Naive thymus-derived CD8-positive, alpha-beta T cell (primary cell): Measurements from ENCODE around the gene ATF4. TPM values are rescaled to one million over a fixed set of nuclear protein-coding genes. Genes with fewer than 3 reads are reported as not detected.

Experiments
- ATAC-seq, 2 donors: fragments of 150-1000 bp; cut with Tn5 transposase in 1 of 2; sonication (Bioruptor Pico), chemical (Tn5 transposase) in 1 of 2; 1 replicate in 1 of 2; 2 replicates in 1 of 2; pipeline ENCODE4 v1.10.0; 2021; ENCODE audit warnings: mild to moderate bottlenecking in 2 of 2, moderate library complexity in 2 of 2
- POLR2A ChIA-PET: fragments of 350-600 bp; sonication (Branson Sonifier 250); formaldehyde crosslinking; loops from one replicate; lab custom pipeline; 2021; ENCODE audit warnings: antibody characterized with exemption; lab: Charles Lee
- DNase-seq, 10 donors: peaks; one replicate each; pipeline versions ENCODE4 v3.0.0 to v3.0.0-alpha.2; 2020 to 2022
- H3K27ac Mint-ChIP-seq, 10 donors: one replicate each; pipeline ENCODE4 v1.8.0; 2020 to 2022; ENCODE audit warnings: mild to moderate bottlenecking in 10 of 10, mixed read lengths in 10 of 10, moderate library complexity in 4 of 10, inconsistent platforms in 1 of 10
- H3K27me3 Mint-ChIP-seq, 5 donors: one replicate each; pipeline ENCODE4 v1.8.0; 2021 to 2022; ENCODE audit warnings: mixed read lengths in 5 of 5
- H3K36me3 Mint-ChIP-seq, 3 donors: one replicate each; pipeline ENCODE4 v1.8.0; 2020 to 2022; ENCODE audit warnings: mixed read lengths in 3 of 3, mild to moderate bottlenecking in 2 of 3, inconsistent platforms in 1 of 3
- H3K4me1 Mint-ChIP-seq, 4 donors: one replicate each; pipeline ENCODE4 v1.8.0; 2021 to 2022; ENCODE audit warnings: mixed read lengths in 4 of 4
- H3K4me3 Mint-ChIP-seq, 10 donors: one replicate each; pipeline ENCODE4 v1.8.0; 2020 to 2022; ENCODE audit warnings: mild to moderate bottlenecking in 10 of 10, mixed read lengths in 10 of 10, moderate library complexity in 6 of 10, inconsistent platforms in 1 of 10
- H3K9me3 Mint-ChIP-seq, 9 donors: one replicate each; pipeline ENCODE4 v1.8.0; 2020 to 2022; ENCODE audit warnings: mixed read lengths in 9 of 9, mild to moderate bottlenecking in 3 of 9, inconsistent platforms in 1 of 9, moderate library complexity in 1 of 9
- polyA plus RNA-seq, 3 donors: library from polyadenylated mRNA; unstranded; fragments of 300-500 nt; fragmentation: Illumina TruSeq; gene quantifications; one replicate each; pipeline ENCODE4 v1.2.3, GENCODE V29; 2021
- total RNA-seq, 8 experiments: library from RNA in 2 of 8; stranded (reverse) in 2 of 8; gene quantifications; one replicate each; pipeline ENCODE4 v1.2.3 and lab custom pipeline; 2021 to 2026

The ATF4 gene
- total and polyA plus RNA-seq, 5 experiments from 2014 or later = 51.9 to 312 (median 122) TPM

- H3K4me1 Mint-ChIP-seq = peaks cover 9 to 16% (median 15%) of the 10 kb centered on the region in 4 donors
- no peak overlapping the region for H3K4me3 Mint-ChIP-seq
- H3K9me3 Mint-ChIP-seq = no peaks in the 10 kb centered on the region
- no peaks in the 10 kb centered on the region for H3K36me3 Mint-ChIP-seq
- no peak overlapping the region for H3K27ac Mint-ChIP-seq
- no peaks in the 10 kb centered on the region for H3K27me3 Mint-ChIP-seq
- POLR2A ChIA-PET = interaction anchor here (0.6 to 1.8 kb wide), 6 partner anchors 9 to 91 kb away, joined by 3 to 12 read pairs (median 4); partner anchors contain the start of genes ATF4, MIEF1 and TAB1
- ATAC-seq = no peak
- DNase-seq = no peak
Observed at GRCh38 chr22:39490966-39491680, 29.2 kb upstream of the ATF4 start.

GRCh38 chr22:39491696-39492095 lies 28.7 kb upstream of the ATF4 start:
- no peaks in the 10 kb centered on the region for H3K27me3 Mint-ChIP-seq
- ATAC-seq (no peak), DNase-seq (no peak)
- no peaks in the 10 kb centered on the region for H3K9me3 Mint-ChIP-seq
- POLR2A ChIA-PET = interaction anchor here (0.6 to 1.3 kb wide), 2 partner anchors 10 to 57 kb away, joined by 3 to 5 read pairs; no protein-coding TSS in a partner anchor
- H3K36me3 Mint-ChIP-seq = no peaks in the 10 kb centered on the region
- H3K4me1 Mint-ChIP-seq = peaks cover 9 to 19% (median 16%) of the 10 kb centered on the region in 4 donors
- H3K27ac Mint-ChIP-seq = no peak overlapping the region
- H3K4me3 Mint-ChIP-seq = no peak overlapping the region

DNA sequence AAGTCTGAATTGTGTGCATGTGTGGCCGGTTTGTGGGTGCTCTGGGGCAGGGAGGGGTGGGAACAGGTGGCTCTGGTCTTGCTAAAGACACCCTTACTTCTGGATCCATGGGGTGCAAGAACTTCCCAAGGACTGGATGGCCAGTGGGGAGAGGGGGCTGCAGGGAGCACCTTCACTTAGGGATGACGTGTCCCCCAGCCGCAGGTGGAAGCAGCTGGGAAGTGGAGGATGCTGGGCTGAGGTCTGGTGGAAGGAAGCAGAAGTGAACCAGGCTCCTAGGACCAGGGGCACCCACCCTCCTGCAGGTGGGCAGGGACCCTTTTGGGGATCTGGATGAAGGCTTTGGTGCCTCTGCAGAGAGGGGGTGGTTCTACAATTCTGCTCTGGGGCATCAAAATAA lies 28.2 kb upstream of the ATF4 start:
- no peak overlapping the region for H3K4me3 Mint-ChIP-seq
- no peaks in the 10 kb centered on the region for H3K36me3 Mint-ChIP-seq
- H3K9me3 Mint-ChIP-seq = no peaks in the 10 kb centered on the region
- H3K27ac Mint-ChIP-seq = no peak overlapping the region
- H3K4me1 Mint-ChIP-seq = peaks cover 9 to 19% (median 16%) of the 10 kb centered on the region in 4 donors
- no peaks in the 10 kb centered on the region for H3K27me3 Mint-ChIP-seq
- no peak for DNase-seq
- POLR2A ChIA-PET = interaction anchor here (1.3 to 3.1 kb wide), 2 partner anchors 37 to 57 kb away, joined by 3 to 19 read pairs; no protein-coding TSS in a partner anchor
- ATAC-seq = no peak

GRCh38 chr22:39493759-39494158 lies 26.6 kb upstream of the ATF4 start:
- H3K4me1 Mint-ChIP-seq = peaks cover 9 to 20% (median 17%) of the 10 kb centered on the region in 4 donors
- DNase-seq (no peak), ATAC-seq (no peak)
- H3K27me3 Mint-ChIP-seq = no peaks in the 10 kb centered on the region
- H3K4me3 Mint-ChIP-seq = no peak overlapping the region
- POLR2A ChIA-PET = interaction anchor here (0.5 to 3.1 kb wide), 6 partner anchors 9 to 96 kb away, joined by 3 to 19 read pairs (median 6); partner anchors contain the start of gene ATF4
- no peaks in the 10 kb centered on the region for H3K9me3 Mint-ChIP-seq
- no peaks in the 10 kb centered on the region for H3K36me3 Mint-ChIP-seq
- H3K27ac Mint-ChIP-seq = peak overlapping the region in 1 of 10 donors; percentile 28

GRCh38 chr22:39494471-39495120 lies 25.8 kb upstream of the ATF4 start:
- peak overlapping the region in 1 of 10 donors; percentile 7 for H3K27ac Mint-ChIP-seq
- DNase-seq = no peak

GRCh38 chr22:39496131-39496838 lies 24.1 kb upstream of the ATF4 start:
- Mint-ChIP-seq H3K4me3 (no peak overlapping the region), H3K4me1 (peaks cover 1 to 12% (median 7%) of the 10 kb centered on the region in 4 donors), H3K36me3 (no peaks in the 10 kb centered on the region), H3K27me3 (no peaks in the 10 kb centered on the region), H3K9me3 (no peaks in the 10 kb centered on the region), H3K27ac (peak overlapping the region in 2 of 10 donors; percentile 35 to 58)
- POLR2A ChIA-PET = interaction anchor here (0.7 to 2.6 kb wide), 8 partner anchors 24 to 116 kb away, joined by 3 to 11 read pairs (median 4); partner anchors contain the start of gene TAB1
- peak in 9 of 10 donors; percentile 27 to 49 (median 41) for DNase-seq
- ATAC-seq = peak; percentile 78 to 88

More at GRCh38 chr22:39494471-39495120, 25.8 kb upstream of the ATF4 start:
- no peak for ATAC-seq
- Mint-ChIP-seq H3K4me1 (peaks cover 9 to 20% (median 13%) of the 10 kb centered on the region in 4 donors), H3K27me3 (no peaks in the 10 kb centered on the region), H3K36me3 (no peaks in the 10 kb centered on the region), H3K4me3 (no peak overlapping the region), H3K9me3 (no peaks in the 10 kb centered on the region)
- POLR2A ChIA-PET = interaction anchor here (0.7 to 3.1 kb wide), 5 partner anchors 8 to 101 kb away, joined by 3 to 19 read pairs (median 4); no protein-coding TSS in a partner anchor

DNA sequence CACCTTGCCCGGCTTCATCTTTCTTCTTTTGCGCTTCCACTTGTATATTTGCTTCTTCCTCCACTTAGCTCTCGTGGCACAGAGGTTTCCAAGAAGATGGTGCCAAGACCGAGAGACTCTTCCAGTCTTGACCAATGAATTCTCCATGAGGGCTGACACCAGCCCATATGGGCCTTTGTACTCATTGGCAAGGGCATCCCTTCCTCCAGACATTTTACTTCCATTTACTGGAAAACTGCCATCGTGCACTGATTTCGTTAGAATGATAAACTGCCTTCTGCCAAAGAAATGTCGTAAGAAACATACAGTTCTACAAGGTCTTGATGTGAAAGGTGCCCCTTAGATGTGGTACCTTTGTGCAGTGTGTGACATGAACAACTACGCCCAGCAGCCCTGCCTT lies 22.9 kb upstream of the ATF4 start:
- no peak for ATAC-seq
- Mint-ChIP-seq H3K4me1 (peaks cover 12 to 19% (median 15%) of the 10 kb centered on the region in 4 donors), H3K27me3 (no peaks in the 10 kb centered on the region)

DNA sequence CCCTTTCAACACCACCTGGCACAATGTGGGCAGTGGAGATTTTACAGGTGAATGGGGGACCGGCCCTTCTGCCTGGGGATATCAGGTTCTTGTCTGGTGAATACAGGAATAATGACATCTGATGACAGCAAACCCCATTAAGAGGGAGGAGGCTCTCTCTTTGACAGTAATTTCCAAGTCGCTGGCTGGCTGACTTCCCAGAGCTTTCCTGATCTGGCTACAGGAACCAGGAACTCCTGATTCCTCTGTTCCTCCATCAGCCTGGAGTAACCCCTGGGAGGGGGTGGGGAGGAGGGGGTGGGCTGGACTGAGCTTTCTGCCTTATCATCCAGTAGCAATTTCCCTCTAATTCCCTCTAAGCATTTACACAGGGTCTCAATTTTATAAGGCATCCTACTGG lies 22.0 kb upstream of the ATF4 start:
- Mint-ChIP-seq H3K4me1 (peaks cover 10 to 25% (median 19%) of the 10 kb centered on the region in 4 donors), H3K27ac (peak overlapping the region in 1 of 10 donors; percentile 17), H3K4me3 (no peak overlapping the region), H3K27me3 (no peaks in the 10 kb centered on the region), H3K36me3 (no peaks in the 10 kb centered on the region), H3K9me3 (no peaks in the 10 kb centered on the region)
- DNase-seq (no peak), ATAC-seq (no peak)
- POLR2A ChIA-PET = interaction anchor here (0.7 to 1.5 kb wide), 2 partner anchors 22 to 58 kb away, joined by 3 to 5 read pairs; partner anchors contain the start of gene ATF4

More for the DNA sequence above, 22.9 kb upstream of the ATF4 start:
- DNase-seq = no peak
- Mint-ChIP-seq H3K27ac (peak overlapping the region in 2 of 10 donors; percentile 44 to 63), H3K9me3 (no peaks in the 10 kb centered on the region), H3K36me3 (no peaks in the 10 kb centered on the region), H3K4me3 (no peak overlapping the region)
- POLR2A ChIA-PET = interaction anchor here (0.7 to 2.6 kb wide), 5 partner anchors 23 to 1033 kb away, joined by 3 to 11 read pairs (median 4); partner anchors contain the start of gene ATF4

DNA sequence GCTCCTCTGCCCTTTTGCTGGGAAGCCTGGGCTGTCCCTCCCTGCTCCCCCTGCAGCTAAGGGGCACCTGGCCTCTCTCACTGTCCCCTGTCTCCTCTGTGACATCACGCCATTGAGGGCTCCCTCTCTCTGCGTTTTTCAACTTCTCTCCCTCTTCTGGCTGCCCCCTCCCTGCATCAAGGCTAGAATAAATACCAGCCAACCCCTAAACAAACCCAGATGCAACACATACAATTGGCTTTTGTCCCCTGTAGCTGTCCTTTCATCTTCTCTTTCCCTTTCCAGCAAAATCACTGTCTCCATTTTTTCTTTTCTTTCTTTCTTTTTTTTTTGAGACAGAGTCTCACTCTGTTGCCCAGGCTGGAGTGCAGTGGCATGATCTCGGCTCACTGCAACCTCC lies 21.6 kb upstream of the ATF4 start:
- DNase-seq = no peak
- Mint-ChIP-seq H3K27ac (peak overlapping the region in 1 of 10 donors; percentile 44), H3K36me3 (peaks cover 0 to 4% (median 0%) of the 10 kb centered on the region in 3 donors), H3K4me3 (no peak overlapping the region), H3K9me3 (no peaks in the 10 kb centered on the region), H3K27me3 (no peaks in the 10 kb centered on the region), H3K4me1 (peaks cover 10 to 27% (median 22%) of the 10 kb centered on the region in 4 donors)
- POLR2A ChIA-PET = interaction anchor here (0.7 to 1.5 kb wide), 2 partner anchors 21 to 58 kb away, joined by 3 to 5 read pairs; partner anchors contain the start of gene ATF4
- no peak for ATAC-seq

GRCh38 chr22:39500101-39500500 lies 20.3 kb upstream of the ATF4 start:
- peak overlapping the region in 2 of 10 donors; percentile 40 to 73 for H3K27ac Mint-ChIP-seq
- H3K9me3 Mint-ChIP-seq = no peaks in the 10 kb centered on the region
- ATAC-seq (no peak), DNase-seq (no peak)
- peak overlapping the region in 3 of 10 donors; percentile 2 to 62 (median 10) for H3K4me3 Mint-ChIP-seq
- peaks cover 0 to 13% (median 4%) of the 10 kb centered on the region in 3 donors for H3K36me3 Mint-ChIP-seq
- POLR2A ChIA-PET = interaction anchor here (2.6 to 6.5 kb wide), 2 partner anchors 15 to 21 kb away, joined by 14 to 72 read pairs; partner anchors contain the start of gene ATF4
- no peaks in the 10 kb centered on the region for H3K27me3 Mint-ChIP-seq
- H3K4me1 Mint-ChIP-seq = peaks cover 10 to 35% (median 28%) of the 10 kb centered on the region in 4 donors

- Mint-ChIP-seq H3K4me3 (peak overlapping the region; percentile 83 to 99 (median 97)), H3K9me3 (no peaks in the 10 kb centered on the region), H3K36me3 (peaks cover 5 to 28% (median 17%) of the 10 kb centered on the region in 3 donors), H3K27me3 (no peaks in the 10 kb centered on the region), H3K4me1 (peaks cover 22 to 44% (median 42%) of the 10 kb centered on the region in 4 donors), H3K27ac (peak overlapping the region; percentile 87 to 98 (median 95))
- DNase-seq (no peak), ATAC-seq (peak in 1 of 2 donors; percentile 56)
- POLR2A ChIA-PET = interaction anchor here (0.7 to 6.5 kb wide), 19 partner anchors 11 to 542 kb away, joined by 3 to 72 read pairs (median 6); partner anchors contain the start of genes ATF4, RPL3, RPS19BP1 and TAB1
Observed at GRCh38 chr22:39501644-39502108, 18.7 kb upstream of the ATF4 start.
